Lower leg skin (tissue), 4 donors: ENCODE results near the gene NUCB1. TPM values are rescaled to one million over a fixed set of nuclear protein-coding genes. Genes with fewer than 3 reads are reported as not detected.

Experiments used
- DNase-seq, 2 donors: peaks; one replicate each; pipeline ENCODE4 v3.0.0-alpha.2; 2019; ENCODE audit warnings: low spot score in 2 of 2
- H3K4me3 ChIP-seq: fragments of 200-600 bp; sonication (generic); 2 replicates; pipeline ENCODE4 v1.5.1; 2017; ENCODE audit warnings: mild to moderate bottlenecking, low read depth; ENCODE audit not compliant: poor library complexity, severe bottlenecking
- CTCF ChIP-seq, 3 donors: fragments of 450-650 bp; IDR thresholded peaks; one replicate each; pipeline ENCODE4 v1.5.1; 2016; ENCODE audit warnings: antibody characterized with exemption in 3 of 3, mild to moderate bottlenecking in 3 of 3, moderate library complexity in 2 of 3
- POLR2A ChIP-seq, 2 donors: fragments of 450-650 bp; IDR thresholded peaks; one replicate each; pipeline ENCODE4 v1.6.1; 2016 to 2017; ENCODE audit warnings: antibody characterized with exemption in 2 of 2, mild to moderate bottlenecking in 1 of 2, moderate library complexity in 1 of 2
- WGBS, 2 donors: methylation state at CpG; one replicate each; pipeline ENCODE4 v1.1.5; 2018; 5-methylcytosine and 5-hydroxymethylcytosine counted together
- intact Hi-C: fragments of 100-400 bp; cut with DNase I; formaldehyde crosslinking; loops from one replicate; pipeline ENCODE4 v1.15.0; 2023; ENCODE audit warnings: low total_unique reads
- total RNA-seq, 4 donors: library from RNA; depleted of rRNA; stranded (reverse); fragments of >200 nt; gene quantifications; one replicate each; pipeline ENCODE4 v1.1.0, GENCODE V29; 2016

NUCB1 gene
- total RNA-seq, 4 donors from 2014 or later, result 162 to 269 (median 189) TPM

- 66 to 67% methylated on average over 15 of the region's 15 CpGs for WGBS, 2 donors
- H3K4me3 ChIP-seq, result no peak overlapping the region
- intact Hi-C loops, result no loop called here
- DNase-seq, result no peak
- TF ChIP-seq POLR2A (IDR thresholded peaks at IDR 0.05), result no peak
Observed at GRCh38 chr19:48968813-48969218, 68.7 kb downstream of the NUCB1 start.

- TF ChIP-seq POLR2A (IDR thresholded peaks at IDR 0.05) (no peak), CTCF (IDR thresholded peaks at IDR 0.05) (no peak)
- 91 to 95% methylated on average over 39 to 43 of the region's 45 CpGs for WGBS, 2 donors
- no peak overlapping the region for H3K4me3 ChIP-seq
- intact Hi-C loops, result no loop called here
- no peak for DNase-seq
Observed at GRCh38 chr19:48969276-48970138, 69.4 kb downstream of the NUCB1 start.

- DNase-seq, result no peak
- 89 to 93% methylated on average over 23 of the region's 23 CpGs for WGBS, 2 donors
- intact Hi-C loops, result no loop called here
- TF ChIP-seq POLR2A (IDR thresholded peaks at IDR 0.05) (no peak), CTCF (IDR thresholded peaks at IDR 0.05) (no peak)
- no peak overlapping the region for H3K4me3 ChIP-seq
Observed at GRCh38 chr19:48970139-48970766, 70.1 kb downstream of the NUCB1 start.

- 28 to 29% methylated on average over 17 to 18 of the region's 19 CpGs for WGBS, 2 donors
- intact Hi-C loops, result no loop called here
- DNase-seq, result peak; percentile 51 to 95
- no peak for TF ChIP-seq POLR2A (IDR thresholded peaks at IDR 0.05)
- peak in 1 of 3 donors; percentile 77 for TF ChIP-seq CTCF (IDR thresholded peaks at IDR 0.05)
- H3K4me3 ChIP-seq, result no peak overlapping the region
Observed at GRCh38 chr19:48970923-48971395, 70.8 kb downstream of the NUCB1 start.

Other genes with a start within 250 kb of the NUCB1 start
- gene NTN5, start 227.3 kb upstream of the NUCB1 start, total RNA-seq, result 1 to 10 TPM in 1 of 4 donors, under 1 TPM in 2, not detected in 1; 0.47 to 1.9 (median 0.58) TPM
- 10 to 100 TPM in 3 of 4 donors, 1 to 10 TPM in 1; 8.5 to 14.9 (median 11.5) TPM for gene FUT2, start 204.3 kb upstream of the NUCB1 start, total RNA-seq
- under 1 TPM; 0.42 to 0.74 (median 0.63) TPM for gene MAMSTR, start 180.6 kb upstream of the NUCB1 start, total RNA-seq
- 10 to 100 TPM in 2 of 4 donors, 1 to 10 TPM in 2; 4.7 to 16.8 (median 11.4) TPM for gene RASIP1, start 159.7 kb upstream of the NUCB1 start, total RNA-seq
- not detected for gene IZUMO1, start 153.4 kb upstream of the NUCB1 start, total RNA-seq
- gene FUT1, start 147.7 kb upstream of the NUCB1 start, total RNA-seq, result 1 to 10 TPM; 1.7 to 4.9 (median 3.5) TPM
- not detected for gene FGF21, start 144.8 kb upstream of the NUCB1 start, total RNA-seq
- gene BCAT2, start 89.3 kb upstream of the NUCB1 start, total RNA-seq, result 10 to 100 TPM; 20.3 to 61.4 (median 38.6) TPM
- 1 to 10 TPM; 1.6 to 6.6 (median 5.4) TPM for gene HSD17B14, start 63.8 kb upstream of the NUCB1 start, total RNA-seq
- 1 to 10 TPM; 2.9 to 7.2 (median 6.3) TPM for gene PLEKHA4, start 31.7 kb upstream of the NUCB1 start, total RNA-seq
- gene PPP1R15A, start 27.9 kb upstream of the NUCB1 start, total RNA-seq, result 100 to 1,000 TPM in 1 of 4 donors, 10 to 100 TPM in 3; 91.6 to 152 (median 97.5) TPM
- gene TULP2, start 1.6 kb upstream of the NUCB1 start, total RNA-seq, result not detected
- gene DHDH, start 33.4 kb downstream of the NUCB1 start, total RNA-seq, result not detected
- gene BAX, start 54.6 kb downstream of the NUCB1 start, total RNA-seq, result 10 to 100 TPM; 15.5 to 36.3 (median 31.1) TPM
- 1,000 to 10,000 TPM; 1,012 to 1,617 (median 1,174) TPM for gene FTL, start 65.0 kb downstream of the NUCB1 start, total RNA-seq
- gene GYS1, start 93.0 kb downstream of the NUCB1 start, total RNA-seq, result 10 to 100 TPM; 16.4 to 33.3 (median 20.5) TPM
- 10 to 100 TPM; 61.3 to 83.8 (median 83.3) TPM for gene RUVBL2, start 93.6 kb downstream of the NUCB1 start, total RNA-seq
- 1 to 10 TPM in 3 of 4 donors, not detected in 1; 1.2 to 4.2 (median 1.8) TPM for gene LHB, start 116.8 kb downstream of the NUCB1 start, total RNA-seq
- gene CGB3, start 124.0 kb downstream of the NUCB1 start, total RNA-seq, result not detected
- not detected for gene CGB2, start 131.6 kb downstream of the NUCB1 start, total RNA-seq
- 1 to 10 TPM in 1 of 4 donors, not detected in 3; 2.2 TPM for gene CGB1, start 136.6 kb downstream of the NUCB1 start, total RNA-seq
- not detected for gene CGB5, start 143.5 kb downstream of the NUCB1 start, total RNA-seq
- not detected for gene CGB8, start 148.8 kb downstream of the NUCB1 start, total RNA-seq
- 1 to 10 TPM; 1.0 to 8.8 (median 2.2) TPM for gene CGB7, start 157.4 kb downstream of the NUCB1 start, total RNA-seq
- gene NTF4, start 164.5 kb downstream of the NUCB1 start, total RNA-seq, result 10 to 100 TPM in 1 of 4 donors, 1 to 10 TPM in 3; 7.4 to 16.8 (median 8.4) TPM
- gene KCNA7, start 172.4 kb downstream of the NUCB1 start, total RNA-seq, result under 1 TPM in 1 of 4 donors, not detected in 3; 0.06 TPM
- gene SNRNP70, start 185.1 kb downstream of the NUCB1 start, total RNA-seq, result 100 to 1,000 TPM; 172 to 375 (median 285) TPM
- 10 to 100 TPM; 53.9 to 62.5 (median 54.7) TPM for gene LIN7B, start 214.1 kb downstream of the NUCB1 start, total RNA-seq
- 10 to 100 TPM in 1 of 4 donors, 1 to 10 TPM in 3; 4.9 to 11.2 (median 8.9) TPM for gene C19orf73, start 218.8 kb downstream of the NUCB1 start, total RNA-seq
- gene PPFIA3, start 219.2 kb downstream of the NUCB1 start, total RNA-seq, result 10 to 100 TPM; 52.3 to 78.1 (median 64.4) TPM